Body of pancreas (tissue), 4 donors: ENCODE data around the gene TTC9C.

Experiments used
- CTCF ChIP-seq, 7 experiments: fragments of 450-650 bp in 4 of 7; fragments of 200-600 bp in 3 of 7; sonication (generic) in 3 of 7; IDR thresholded peaks; one replicate each; pipeline ENCODE4 v1.5.1; 2016 to 2019; ENCODE audit warnings: antibody characterized with exemption in 7 of 7
- POLR2A ChIP-seq, 3 donors: fragments of 450-650 bp; IDR thresholded peaks; one replicate each; pipeline ENCODE4 v1.6.1; 2016; ENCODE audit warnings: antibody characterized with exemption in 3 of 3, mild to moderate bottlenecking in 2 of 3

GRCh38 chr11:62775646-62776045 lies 47.4 kb downstream of the TTC9C start:
- TF ChIP-seq POLR2A (IDR thresholded peaks at IDR 0.05) (no peak), CTCF (IDR thresholded peaks at IDR 0.05) (no peak)
